B cell (primary cell): Measurements from ENCODE around the gene ADGRL2. TPM values are rescaled to one million over a fixed set of nuclear protein-coding genes. Genes with fewer than 3 reads are reported as not detected.

ENCODE experiments used
- ATAC-seq: fragments of 200-7000 bp; cut with Tn5 transposase; one replicate; pipeline ENCODE4 v1.10.0; 2021; ENCODE audit warnings: low read depth, mild to moderate bottlenecking, moderate number of reproducible peaks, moderate library complexity
- CTCF ChIA-PET: fragments of 350-600 bp; sonication (Branson Sonifier 250); formaldehyde crosslinking; loops from one replicate; lab custom pipeline; 2021; ENCODE audit warnings: antibody characterized with exemption, inconsistent platforms; lab: Charles Lee
- POLR2A ChIA-PET: fragments of 350-600 bp; sonication (Branson Sonifier 250); formaldehyde crosslinking; loops from one replicate; lab custom pipeline; 2021; ENCODE audit warnings: antibody characterized with exemption; lab: Charles Lee
- DNase-seq: peaks from one replicate; pipeline ENCODE4 v3.0.0; 2013
- H2AFZ ChIP-seq: 2 replicates; pipeline ENCODE4 v1.6.1; 2012; ENCODE audit warnings: mild to moderate bottlenecking, low read depth, low read length; ENCODE audit not compliant: insufficient read depth, poor library complexity, severe bottlenecking
- H3K27ac ChIP-seq, 2 donors: 1 replicate in 1 of 2; 2 replicates in 1 of 2; pipeline ENCODE4 v1.5.1; 2012 to 2013; ENCODE audit warnings: low read length in 2 of 2, mild to moderate bottlenecking in 2 of 2, moderate library complexity in 1 of 2
- H3K27me3 ChIP-seq, 4 experiments: fragments of 200-600 bp in 1 of 4; sonication (generic) in 1 of 4; replicated peaks in 1 of 4; 1 replicate in 2 of 4; 2 replicates in 2 of 4; pipeline versions ENCODE4 v1.6.1 to v1.7.0; 2013 to 2016; ENCODE audit warnings: low read length in 3 of 4, mild to moderate bottlenecking in 2 of 4, mixed read lengths in 1 of 4, moderate library complexity in 1 of 4; ENCODE audit not compliant: insufficient read depth in 4 of 4, control insufficient read depth in 3 of 4; ENCODE audit errors: control extremely low read depth in 1 of 4
- H3K36me3 ChIP-seq, 2 experiments: replicated peaks in 1 of 2; 1 replicate in 1 of 2; 2 replicates in 1 of 2; pipeline versions ENCODE4 v1.6.1 to v1.7.1; 2013; ENCODE audit warnings: low read length in 1 of 2; ENCODE audit not compliant: insufficient read depth in 2 of 2, control insufficient read depth in 1 of 2; ENCODE audit errors: control extremely low read depth in 1 of 2, extremely low read depth in 1 of 2
- H3K4me1 ChIP-seq, 2 donors: fragments of 200-600 bp in 1 of 2; sonication (generic) in 1 of 2; 1 replicate in 1 of 2; 2 replicates in 1 of 2; pipeline versions ENCODE4 v1.5.1 to v1.6.1; 2013 to 2017; ENCODE audit warnings: low read length in 2 of 2; ENCODE audit not compliant: control insufficient read depth in 2 of 2, insufficient read depth in 2 of 2
- H3K4me2 ChIP-seq: replicated peaks from 2 replicates; pipeline ENCODE3; 2012; ENCODE audit warnings: mild to moderate bottlenecking, low read depth, low read length; ENCODE audit not compliant: poor library complexity, severe bottlenecking
- H3K4me3 ChIP-seq, 5 experiments: fragments of 200-600 bp in 1 of 5; sonication (generic) in 1 of 5; 1 replicate in 3 of 5; 2 replicates in 2 of 5; pipeline versions ENCODE4 v1.5.1 to v1.7.0; 2011 to 2016; ENCODE audit warnings: low read length in 4 of 5, mild to moderate bottlenecking in 4 of 5, low read depth in 2 of 5, control low read depth in 1 of 5, moderate library complexity in 1 of 5; ENCODE audit not compliant: insufficient read depth in 1 of 5; ENCODE audit errors: control extremely low read depth in 1 of 5, extremely low read depth in 1 of 5
- H3K79me2 ChIP-seq: fragments of 200-600 bp; sonication (generic); one replicate; pipeline ENCODE4 v1.6.0; 2016; ENCODE audit warnings: low read length; ENCODE audit not compliant: control insufficient read depth, insufficient read depth
- H3K9ac ChIP-seq: fragments of 200-600 bp; sonication (generic); 2 replicates; pipeline ENCODE4 v1.6.1; 2017; ENCODE audit warnings: mild to moderate bottlenecking, low read length, moderate library complexity
- H3K9me3 ChIP-seq, 3 donors: one replicate each; pipeline versions ENCODE4 v1.6.1 to v1.7.1; 2013; ENCODE audit warnings: low read length in 2 of 3; ENCODE audit not compliant: control insufficient read depth in 2 of 3, insufficient read depth in 1 of 3; ENCODE audit errors: control extremely low read depth in 1 of 3
- H4K20me1 ChIP-seq: 2 replicates; pipeline ENCODE4 v1.6.0; 2012; ENCODE audit warnings: mild to moderate bottlenecking, low read length; ENCODE audit not compliant: insufficient read depth, control insufficient read depth, poor library complexity, severe bottlenecking
- H3K27ac Mint-ChIP-seq: one replicate; pipeline ENCODE4 v1.8.0; 2021; ENCODE audit warnings: mixed read lengths
- H3K27me3 Mint-ChIP-seq: one replicate; pipeline ENCODE4 v1.8.0; 2021; ENCODE audit warnings: mixed read lengths
- H3K4me1 Mint-ChIP-seq: one replicate; pipeline ENCODE4 v1.8.0; 2021; ENCODE audit warnings: mixed read lengths
- H3K4me3 Mint-ChIP-seq: one replicate; pipeline ENCODE4 v1.8.0; 2021; ENCODE audit warnings: mixed read lengths
- H3K9me3 Mint-ChIP-seq: one replicate; pipeline ENCODE4 v1.8.0; 2022; ENCODE audit warnings: mixed read lengths; ENCODE audit not compliant: insufficient read depth
- CTCF ChIP-seq: fragments of 200-600 bp; IDR thresholded peaks from one replicate; pipeline ENCODE4 v1.8.0; 2022; ENCODE audit warnings: antibody characterized with exemption, mild to moderate bottlenecking
- EZH2 ChIP-seq: IDR thresholded peaks from 2 replicates; pipeline ENCODE4 v1.6.1; 2012; ENCODE audit warnings: borderline replicate concordance, low read depth, mild to moderate bottlenecking, moderate library complexity, low read length; ENCODE audit not compliant: insufficient read depth, poor library complexity, severe bottlenecking
- whole genome bisulfite sequencing: methylation state at CpG from one replicate; pipeline ENCODE4 v1.1.5; 2013; ENCODE audit warnings: missing lambda C conversion rate; ENCODE audit not compliant: insufficient coverage; 5-methylcytosine and 5-hydroxymethylcytosine counted together
- intact Hi-C: fragments of 100-400 bp; cut with micrococcal nuclease; formaldehyde crosslinking; loops from one replicate; pipeline ENCODE4 v1.10.0; 2022
- polyA plus RNA-seq: library from polyadenylated mRNA; depleted of rRNA; stranded (reverse); fragments of >200 nt; gene quantifications from 2 replicates; pipeline ENCODE4 v1.2.3, GENCODE V29; 2012
- total RNA-seq, 2 donors: library from RNA; stranded (reverse); fragments of 120-200 nt in 1 of 2; gene quantifications; 1 replicate in 1 of 2; 2 replicates in 1 of 2; pipeline versions ENCODE4 v1.2.3 to v1.2.4, GENCODE V29; 2013 to 2022

The ADGRL2 gene
- total and polyA plus RNA-seq, 2 donors (not counting 1 experiment from before 2014, with no cell fraction given): not detected

DNA sequence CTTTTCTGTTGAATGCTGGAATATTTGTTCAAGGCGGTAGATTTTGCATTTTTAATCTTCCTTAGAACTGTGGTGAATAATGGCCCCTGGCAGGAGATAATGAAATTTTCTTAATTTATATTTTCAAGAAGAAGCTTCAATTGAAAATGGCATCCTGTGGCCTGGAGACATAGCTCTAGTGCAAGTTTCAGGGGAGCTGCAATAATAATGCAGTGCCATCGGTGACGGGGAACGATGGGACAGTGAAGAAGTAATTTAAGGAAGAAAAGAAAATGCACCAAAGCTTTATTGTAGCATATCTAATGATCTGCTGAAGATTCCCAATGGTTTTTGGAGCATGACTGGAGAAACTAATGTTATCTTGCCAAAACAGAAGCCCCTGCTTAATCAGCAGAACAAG is 128.4 kb downstream of the ADGRL2 start:
- no peak for ATAC-seq
- no peaks in the 10 kb centered on the region for H3K4me1 ChIP-seq
- CTCF ChIA-PET: no interaction called here
- no peaks in the 10 kb centered on the region for H3K79me2 ChIP-seq
- DNase-seq: no peak
- no peaks in the 10 kb centered on the region for H3K36me3 ChIP-seq
- H3K27me3 Mint-ChIP-seq: no peaks in the 10 kb centered on the region
- no peaks in the 10 kb centered on the region for H3K4me1 Mint-ChIP-seq
- no peak overlapping the region for H3K9ac ChIP-seq
- intact Hi-C loops: no loop called here
- no peak overlapping the region for H3K4me2 ChIP-seq
- H3K4me3 ChIP-seq: no peak overlapping the region
- H3K27ac ChIP-seq: no peak overlapping the region
- POLR2A ChIA-PET: no interaction called here
- no peak overlapping the region for H3K27ac Mint-ChIP-seq
- 100% methylated on average over 2 of the region's 4 CpGs for WGBS
- no peak overlapping the region for H3K4me3 Mint-ChIP-seq
- no peaks in the 10 kb centered on the region for H3K9me3 Mint-ChIP-seq
- H4K20me1 ChIP-seq: no peaks in the 10 kb centered on the region
- H2AFZ ChIP-seq: no peak overlapping the region
- no peaks in the 10 kb centered on the region for H3K27me3 ChIP-seq
- H3K9me3 ChIP-seq: peaks cover 0 to 5% (median 0%) of the 10 kb centered on the region in 3 donors
- TF ChIP-seq CTCF (no peak), EZH2 (no peak)

DNA sequence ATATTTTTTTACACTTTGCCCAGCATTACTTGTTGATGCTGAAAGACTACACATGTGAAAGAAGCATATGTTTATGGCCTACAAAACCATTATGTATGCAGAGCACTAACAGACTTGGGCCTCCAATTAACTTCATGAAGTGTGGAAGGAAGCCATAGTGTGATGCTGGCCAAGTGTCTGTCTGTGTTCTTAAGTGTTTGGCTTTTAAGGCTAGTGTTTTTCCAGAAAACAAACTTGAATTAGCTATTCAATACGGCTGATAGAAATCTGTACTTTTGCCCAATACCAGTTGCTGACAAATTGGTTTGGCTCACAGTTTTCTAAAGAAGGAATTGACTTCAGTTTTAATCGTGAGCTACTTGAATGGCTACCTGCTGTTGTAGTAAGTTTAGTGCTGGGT is 136.1 kb downstream of the ADGRL2 start:
- Mint-ChIP-seq H3K9me3 (no peaks in the 10 kb centered on the region), H3K27me3 (no peaks in the 10 kb centered on the region), H3K4me1 (no peaks in the 10 kb centered on the region), H3K4me3 (no peak overlapping the region), H3K27ac (no peak overlapping the region)
- CTCF ChIA-PET: no interaction called here
- no peaks in the 10 kb centered on the region for H4K20me1 ChIP-seq
- H3K36me3 ChIP-seq: no peaks in the 10 kb centered on the region
- H3K9me3 ChIP-seq: no peaks in the 10 kb centered on the region
- H3K4me2 ChIP-seq: no peak overlapping the region
- H3K79me2 ChIP-seq: no peaks in the 10 kb centered on the region
- intact Hi-C loops: no loop called here
- H3K27ac ChIP-seq: no peak overlapping the region
- TF ChIP-seq CTCF: no peak
- no peaks in the 10 kb centered on the region for H3K27me3 ChIP-seq
- no peak for ATAC-seq
- 100% methylated on average over 1 of the region's 2 CpGs for WGBS
- H3K4me3 ChIP-seq: no peak overlapping the region
- POLR2A ChIA-PET: no interaction called here
- H3K4me1 ChIP-seq: no peaks in the 10 kb centered on the region
- H3K9ac ChIP-seq: no peak overlapping the region
- no peak for DNase-seq
- H2AFZ ChIP-seq: no peak overlapping the region
